Spleen (tissue), 7 donors: ENCODE results near the gene ST7.

Experiments
- POLR2A ChIP-seq, 3 donors: fragments of 450-650 bp; IDR thresholded peaks; one replicate each; pipeline ENCODE4 v1.5.1; 2017; ENCODE audit warnings: antibody characterized with exemption in 3 of 3, mild to moderate bottlenecking in 1 of 3
- TF ChIP-seq, protein P1 (sequence below), 11 experiments: fragments of 200-600 bp in 7 of 11; fragments of 450-650 bp in 4 of 11; sonication (generic) in 4 of 11; IDR thresholded peaks in 8 of 11; conservative IDR thresholded peaks in 3 of 11; 1 replicate in 7 of 11; 2 replicates in 4 of 11; pipeline versions ENCODE4 v1.4.0 to v1.8.0; 2016 to 2021; ENCODE audit warnings: antibody characterized with exemption in 11 of 11, inconsistent platforms in 4 of 11, mild to moderate bottlenecking in 1 of 11
- donor health status: DM: no; HTN: no; CAD: no; lungs with moderate emphysema.
- donor health status: DM: no; HTN: no; CAD: no.
- donor health status: DM: no; HTN: no; CAD: no.

DNA sequence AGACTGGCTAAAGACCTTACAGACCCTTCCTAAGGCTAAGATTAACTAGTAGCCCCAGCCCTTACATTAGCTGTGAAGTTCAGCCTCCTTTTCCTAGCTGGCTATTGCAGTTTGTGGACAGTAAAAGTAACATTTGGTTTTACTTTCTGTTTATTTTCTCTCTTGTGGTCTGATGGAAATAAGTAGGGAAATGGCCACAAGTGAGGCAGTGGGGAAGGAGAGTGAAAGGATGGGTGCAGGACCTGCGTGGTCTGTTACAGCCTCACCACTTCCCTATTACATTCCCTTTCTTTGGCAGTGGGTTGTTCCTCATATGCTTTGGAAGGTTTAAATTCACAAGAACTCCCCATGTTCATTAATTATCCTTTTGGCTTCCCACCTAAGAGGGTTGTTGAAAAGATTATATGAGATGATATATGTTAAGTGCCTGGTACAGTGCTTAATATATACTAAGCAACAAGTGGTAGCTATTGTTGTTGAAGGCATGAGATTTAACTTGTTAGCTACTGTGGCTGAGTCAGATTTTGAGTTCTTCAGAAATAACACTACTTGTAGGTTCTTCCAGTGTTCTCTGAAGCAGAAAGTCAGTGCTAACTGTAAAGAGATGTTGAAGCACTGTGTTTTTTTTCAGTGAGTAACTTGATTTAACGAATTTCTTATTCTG is 181.7 kb downstream of the ST7 start:
- TF ChIP-seq, protein P1, sequence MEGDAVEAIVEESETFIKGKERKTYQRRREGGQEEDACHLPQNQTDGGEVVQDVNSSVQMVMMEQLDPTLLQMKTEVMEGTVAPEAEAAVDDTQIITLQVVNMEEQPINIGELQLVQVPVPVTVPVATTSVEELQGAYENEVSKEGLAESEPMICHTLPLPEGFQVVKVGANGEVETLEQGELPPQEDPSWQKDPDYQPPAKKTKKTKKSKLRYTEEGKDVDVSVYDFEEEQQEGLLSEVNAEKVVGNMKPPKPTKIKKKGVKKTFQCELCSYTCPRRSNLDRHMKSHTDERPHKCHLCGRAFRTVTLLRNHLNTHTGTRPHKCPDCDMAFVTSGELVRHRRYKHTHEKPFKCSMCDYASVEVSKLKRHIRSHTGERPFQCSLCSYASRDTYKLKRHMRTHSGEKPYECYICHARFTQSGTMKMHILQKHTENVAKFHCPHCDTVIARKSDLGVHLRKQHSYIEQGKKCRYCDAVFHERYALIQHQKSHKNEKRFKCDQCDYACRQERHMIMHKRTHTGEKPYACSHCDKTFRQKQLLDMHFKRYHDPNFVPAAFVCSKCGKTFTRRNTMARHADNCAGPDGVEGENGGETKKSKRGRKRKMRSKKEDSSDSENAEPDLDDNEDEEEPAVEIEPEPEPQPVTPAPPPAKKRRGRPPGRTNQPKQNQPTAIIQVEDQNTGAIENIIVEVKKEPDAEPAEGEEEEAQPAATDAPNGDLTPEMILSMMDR (IDR thresholded peaks at IDR 0.05 in 8 of 11, conservative IDR thresholded peaks at IDR 0.05 in 3 of 11) = no peak
- no peak for TF ChIP-seq POLR2A (IDR thresholded peaks at IDR 0.05)
